ENCODE data around the gene KIF19. TPM values are rescaled to one million over a fixed set of nuclear protein-coding genes. Genes with fewer than 3 reads are reported as not detected.

Gene KIF19
- polyA plus RNA-seq, 1 experiment: not detected

- H3K4me3 ChIP-seq (ENCODE audit: low read depth, low read length): no peak overlapping the region
- CTCF ChIA-PET: interaction anchor here (0.6 kb wide), 1 partner anchor 123 kb away, joined by 5 read pairs; no protein-coding TSS in a partner anchor
- TF ChIP-seq CTCF (IDR thresholded peaks at IDR 0.05; ENCODE audit: insufficient read depth, low read depth, low read length): no peak
- POLR2A ChIA-PET: no interaction called here
- no peak for DNase-seq (ENCODE audit: low read depth)
- H3K36me3 ChIP-seq (ENCODE audit: control insufficient read depth, insufficient read depth, low read length): no peaks in the 10 kb centered on the region
- H3K27me3 ChIP-seq (ENCODE audit: control insufficient read depth, insufficient read depth, low read length): 0 out of 2 replicates have a peak, but pooled peaks cover 2% of the 10 kb centered on the region
Observed at GRCh38 chr17:74345433-74346241, 19.6 kb downstream of the KIF19 start.

- H3K27me3 ChIP-seq (ENCODE audit: control insufficient read depth, insufficient read depth, low read length): 0 out of 2 replicates have a peak, but pooled peaks cover 2% of the 10 kb centered on the region
Observed at GRCh38 chr17:74347646-74348045, 21.6 kb downstream of the KIF19 start.

GRCh38 chr17:74349120-74349519 is 23.1 kb downstream of the KIF19 start:
- CTCF ChIA-PET: interaction anchor here (0.6 to 1.1 kb wide), 2 partner anchors 19 to 602 kb away, joined by 3 read pairs; no protein-coding TSS in a partner anchor
- Histone ChIP-seq H3K4me3 (ENCODE audit: low read depth, low read length) (no peak overlapping the region), H3K36me3 (ENCODE audit: control insufficient read depth, insufficient read depth, low read length) (no peaks in the 10 kb centered on the region), H3K27me3 (ENCODE audit: control insufficient read depth, insufficient read depth, low read length) (0 out of 2 replicates have a peak, but pooled peaks cover 2% of the 10 kb centered on the region)
- no peak for TF ChIP-seq CTCF (IDR thresholded peaks at IDR 0.05; ENCODE audit: insufficient read depth, low read depth, low read length)
- POLR2A ChIA-PET: no interaction called here
- no peak for DNase-seq (ENCODE audit: low read depth)

More at GRCh38 chr17:74347646-74348045, 21.6 kb downstream of the KIF19 start:
- ChIA-PET POLR2A (no interaction called here), CTCF (no interaction called here)
- no peak for TF ChIP-seq CTCF (IDR thresholded peaks at IDR 0.05; ENCODE audit: insufficient read depth, low read depth, low read length)
- no peak for DNase-seq (ENCODE audit: low read depth)
- H3K4me3 ChIP-seq (ENCODE audit: low read depth, low read length): no peak overlapping the region
- H3K36me3 ChIP-seq (ENCODE audit: control insufficient read depth, insufficient read depth, low read length): no peaks in the 10 kb centered on the region

- CTCF ChIA-PET: interaction anchor here (1.0 kb wide), 1 partner anchor 107 kb away, joined by 3 read pairs; no protein-coding TSS in a partner anchor
- peaks cover 2% of the 10 kb centered on the region; the same call in 1 of the 2 replicates for H3K27me3 ChIP-seq (ENCODE audit: control insufficient read depth, insufficient read depth, low read length)
- DNase-seq (ENCODE audit: low read depth): no peak
- no peak overlapping the region for H3K4me3 ChIP-seq (ENCODE audit: low read depth, low read length)
- TF ChIP-seq CTCF (IDR thresholded peaks at IDR 0.05; ENCODE audit: insufficient read depth, low read depth, low read length): no peak
- no peaks in the 10 kb centered on the region for H3K36me3 ChIP-seq (ENCODE audit: control insufficient read depth, insufficient read depth, low read length)
- POLR2A ChIA-PET: no interaction called here
Observed at GRCh38 chr17:74350486-74350885, 24.5 kb downstream of the KIF19 start.

- Histone ChIP-seq H3K36me3 (ENCODE audit: control insufficient read depth, insufficient read depth, low read length) (no peaks in the 10 kb centered on the region), H3K4me3 (ENCODE audit: low read depth, low read length) (no peak overlapping the region), H3K27me3 (ENCODE audit: control insufficient read depth, insufficient read depth, low read length) (peaks cover 2% of the 10 kb centered on the region)
- no peak for DNase-seq (ENCODE audit: low read depth)
- ChIA-PET CTCF (no interaction called here), POLR2A (no interaction called here)
- no peak for TF ChIP-seq CTCF (IDR thresholded peaks at IDR 0.05; ENCODE audit: insufficient read depth, low read depth, low read length)
Observed at GRCh38 chr17:74351552-74352210, 25.7 kb downstream of the KIF19 start.
